COLO668 (cell line): ENCODE results near the gene RIC1.
"Not testable (repeated sequence)": the region's sequence is repeated elsewhere in the genome, so short reads cannot be mapped to it uniquely, and the experiment has no call there.

Experiments used
- DNase-seq: peaks from one replicate; lab custom pipeline; 2025; ENCODE audit not compliant: unreplicated experiment; lab: John Stamatoyannopoulos, UW

RIC1 gene

GRCh38 chr9:5667391-5667790, 38.5 kb downstream of the RIC1 start:
- DNase-seq = no peak

- no peak for DNase-seq
These were observed 41.2 kb downstream of the RIC1 start for GRCh38 chr9:5670079-5670478.

GRCh38 chr9:5671711-5672353, 42.9 kb downstream of the RIC1 start:
- DNase-seq = no peak

- DNase-seq = not testable (repeated sequence)
These were observed 46.1 kb downstream of the RIC1 start for GRCh38 chr9:5675046-5675445.

- not testable (repeated sequence) for DNase-seq
These were observed 54.7 kb downstream of the RIC1 start for GRCh38 chr9:5683591-5683990.

GRCh38 chr9:5684101-5684500, 55.2 kb downstream of the RIC1 start:
- DNase-seq = no peak

GRCh38 chr9:5688109-5688508, 59.2 kb downstream of the RIC1 start:
- DNase-seq = no peak

GRCh38 chr9:5690278-5690677, 61.4 kb downstream of the RIC1 start:
- no peak for DNase-seq

- no peak for DNase-seq
These were observed 67.0 kb downstream of the RIC1 start for GRCh38 chr9:5695860-5696259.

- no peak for DNase-seq
These were observed 68.0 kb downstream of the RIC1 start for GRCh38 chr9:5696884-5697283.

- no peak for DNase-seq
These were observed 69.1 kb downstream of the RIC1 start for GRCh38 chr9:5698004-5698403.

- DNase-seq = no peak
These were observed 70.1 kb downstream of the RIC1 start for GRCh38 chr9:5698810-5699556.

GRCh38 chr9:5708414-5708813, 79.5 kb downstream of the RIC1 start:
- no peak for DNase-seq

GRCh38 chr9:5712651-5713390, 83.9 kb downstream of the RIC1 start:
- DNase-seq = no peak

- no peak for DNase-seq
These were observed 85.8 kb downstream of the RIC1 start for GRCh38 chr9:5714501-5715401.

GRCh38 chr9:5715548-5716127, 86.7 kb downstream of the RIC1 start:
- no peak for DNase-seq

GRCh38 chr9:5717434-5717833, 88.5 kb downstream of the RIC1 start:
- DNase-seq = not testable (repeated sequence)

- DNase-seq = no peak
These were observed 89.6 kb downstream of the RIC1 start for GRCh38 chr9:5718296-5719032.

- DNase-seq = no peak
These were observed 90.4 kb downstream of the RIC1 start for GRCh38 chr9:5719100-5719926.
